Thoracic aorta (tissue), 2 donors: ENCODE results near the gene NIPAL3. TPM values are rescaled to one million over a fixed set of nuclear protein-coding genes. Genes with fewer than 3 reads are reported as not detected.

Source experiments
- ATAC-seq: fragments of 150-250 bp; one replicate; pipeline ENCODE4 v1.8.0; 2017; ENCODE audit warnings: low read depth; ENCODE audit not compliant: insufficient number of reproducible peaks, low FRiP score
- DNase-seq: peaks from one replicate; pipeline ENCODE4 v3.0.0-alpha.2; 2020; ENCODE audit warnings: low spot score
- H3K27ac ChIP-seq, 2 donors: fragments of 200-600 bp; sonication (generic); 1 replicate in 1 of 2; 2 replicates in 1 of 2; pipeline ENCODE4 v1.5.1; 2016; ENCODE audit warnings: mild to moderate bottlenecking in 2 of 2, moderate library complexity in 2 of 2
- H3K27me3 ChIP-seq: fragments of 200-600 bp; sonication (generic); replicated peaks from 2 replicates; pipeline ENCODE4 v1.6.0; 2016; ENCODE audit warnings: mild to moderate bottlenecking; ENCODE audit not compliant: insufficient read depth
- H3K36me3 ChIP-seq: fragments of 200-600 bp; sonication (generic); one replicate; pipeline ENCODE4 v1.5.1; 2016
- H3K4me1 ChIP-seq, 2 donors: fragments of 200-600 bp; sonication (generic); 1 replicate in 1 of 2; 2 replicates in 1 of 2; pipeline versions ENCODE4 v1.5.1 to v1.6.0; 2016; ENCODE audit warnings: low read depth in 2 of 2, mild to moderate bottlenecking in 1 of 2; ENCODE audit not compliant: control insufficient read depth in 1 of 2
- H3K4me3 ChIP-seq: fragments of 200-600 bp; sonication (generic); 2 replicates; pipeline ENCODE4 v1.5.1; 2016; ENCODE audit warnings: mild to moderate bottlenecking
- H3K9me3 ChIP-seq: fragments of 200-600 bp; sonication (generic); 2 replicates; pipeline ENCODE4 v1.5.1; 2016
- CTCF ChIP-seq: fragments of 200-600 bp; sonication (generic); IDR thresholded peaks from one replicate; pipeline ENCODE4 v1.5.1; 2019; ENCODE audit warnings: antibody characterized with exemption
- total RNA-seq, 2 donors: library from RNA; depleted of rRNA; stranded (reverse); fragments of >200 nt; gene quantifications; one replicate each; pipeline versions ENCODE4 v1.1.0 to v1.2.3, GENCODE V29; 2016

Gene NIPAL3
- total RNA-seq, 2 donors from 2014 or later = 19.3 to 31.4 TPM

GRCh38 chr1:24503870-24504523, 88.4 kb downstream of the NIPAL3 start:
- H3K36me3 ChIP-seq = no peaks in the 10 kb centered on the region
- peaks cover 5 to 7% of the 10 kb centered on the region in 2 donors for H3K4me1 ChIP-seq
- ATAC-seq (no peak), DNase-seq (no peak)
- no peak for TF ChIP-seq CTCF
- H3K27ac ChIP-seq = no peak overlapping the region
- H3K4me3 ChIP-seq = peak overlapping the region; percentile 67
- no peaks in the 10 kb centered on the region for H3K27me3 ChIP-seq
- H3K9me3 ChIP-seq = no peaks in the 10 kb centered on the region

- no peaks in the 10 kb centered on the region for H3K9me3 ChIP-seq
- no peak for DNase-seq
- ATAC-seq = no peak
- no peak overlapping the region for H3K27ac ChIP-seq
- H3K36me3 ChIP-seq = no peaks in the 10 kb centered on the region
- no peak for TF ChIP-seq CTCF
- no peak overlapping the region for H3K4me3 ChIP-seq
- peaks cover 5 to 7% of the 10 kb centered on the region in 2 donors for H3K4me1 ChIP-seq
- H3K27me3 ChIP-seq = no peaks in the 10 kb centered on the region
Observed at GRCh38 chr1:24504560-24504959, 89.0 kb downstream of the NIPAL3 start.

- Histone ChIP-seq H3K27me3 (no peaks in the 10 kb centered on the region), H3K27ac (no peak overlapping the region), H3K4me3 (no peak overlapping the region), H3K9me3 (no peaks in the 10 kb centered on the region), H3K4me1 (peaks cover 5 to 7% of the 10 kb centered on the region in 2 donors), H3K36me3 (no peaks in the 10 kb centered on the region)
- DNase-seq = no peak
- no peak for ATAC-seq
- no peak for TF ChIP-seq CTCF
Observed at GRCh38 chr1:24505816-24506215, 90.2 kb downstream of the NIPAL3 start.

- H3K4me3 ChIP-seq = no peak overlapping the region
- H3K36me3 ChIP-seq = no peaks in the 10 kb centered on the region
- no peak overlapping the region for H3K27ac ChIP-seq
- ATAC-seq (no peak), DNase-seq (no peak)
- no peaks in the 10 kb centered on the region for H3K9me3 ChIP-seq
- H3K27me3 ChIP-seq = no peaks in the 10 kb centered on the region
- no peak for TF ChIP-seq CTCF
- peaks cover 2% of the 10 kb centered on the region in 2 donors for H3K4me1 ChIP-seq
Observed at GRCh38 chr1:24506691-24507381, 91.2 kb downstream of the NIPAL3 start.

GRCh38 chr1:24507405-24507804, 91.8 kb downstream of the NIPAL3 start:
- DNase-seq (no peak), ATAC-seq (no peak)
- Histone ChIP-seq H3K27me3 (no peaks in the 10 kb centered on the region), H3K9me3 (no peaks in the 10 kb centered on the region), H3K36me3 (no peaks in the 10 kb centered on the region), H3K4me1 (no peaks in the 10 kb centered on the region), H3K4me3 (no peak overlapping the region), H3K27ac (no peak overlapping the region)
- no peak for TF ChIP-seq CTCF
